ENCODE results near the gene SSNA1. TPM values are rescaled to one million over a fixed set of nuclear protein-coding genes. Genes with fewer than 3 reads are reported as not detected.

The SSNA1 gene
- total and polyA plus RNA-seq, 4 experiments from 2014 or later, result 48.6 to 161 (median 83.1) TPM

GRCh38 chr9:137167277-137167746 is 21.2 kb upstream of the SSNA1 start:
- H3K27me3 ChIP-seq (ENCODE audit: insufficient read depth, low read length), result peaks cover 33% of the 10 kb centered on the region
- Mint-ChIP-seq H3K36me3 (no peaks in the 10 kb centered on the region), H3K4me3 (no peak overlapping the region), H3K27ac (no peak overlapping the region), H3K9me3 (no peaks in the 10 kb centered on the region), H3K4me1 (peaks cover 0 to 4% (median under 1%) of the 10 kb centered on the region in 4 donors), H3K27me3 (peaks cover 18 to 19% of the 10 kb centered on the region in 2 donors)
- H3K9me3 ChIP-seq (ENCODE audit: control insufficient read depth in 1 of 2, low read length in 2 of 2), result no peaks in the 10 kb centered on the region
- no peak overlapping the region for H3K27ac ChIP-seq (ENCODE audit: low read depth, low read length)
- no peak for DNase-seq
- H3K4me1 ChIP-seq (ENCODE audit: insufficient read depth, low read length), result no peaks in the 10 kb centered on the region
- intact Hi-C loops (cut with micrococcal nuclease), result no loop called here
- POLR2A ChIA-PET (ENCODE audit: partially characterized antibody), result interaction anchor here (1.2 kb wide), 1 partner anchor 34 kb away, joined by 3 read pairs; the partner anchor contains the start of gene TPRN
- H3K36me3 ChIP-seq (ENCODE audit: insufficient read depth, low read length), result no peaks in the 10 kb centered on the region
- no peak overlapping the region for H3K4me3 ChIP-seq (ENCODE audit: low read length in 2 of 2)
- CTCF ChIA-PET (ENCODE audit: partially characterized antibody), result no interaction called here

- Mint-ChIP-seq H3K4me1 (peaks cover 0 to 4% (median under 1%) of the 10 kb centered on the region in 4 donors), H3K27ac (no peak overlapping the region), H3K27me3 (peaks cover 17 to 18% of the 10 kb centered on the region in 2 donors), H3K36me3 (no peaks in the 10 kb centered on the region), H3K4me3 (peak overlapping the region in 2 of 8 donors; percentile 21 to 66), H3K9me3 (no peaks in the 10 kb centered on the region)
- POLR2A ChIA-PET (ENCODE audit: partially characterized antibody), result interaction anchor here (0.8 to 1.2 kb wide), 2 partner anchors 33 to 81 kb away, joined by 3 read pairs; partner anchors contain the start of genes MAN1B1 and TPRN
- Histone ChIP-seq H3K36me3 (ENCODE audit: insufficient read depth, low read length) (no peaks in the 10 kb centered on the region), H3K4me1 (ENCODE audit: insufficient read depth, low read length) (no peaks in the 10 kb centered on the region), H3K27me3 (ENCODE audit: insufficient read depth, low read length) (peaks cover 33% of the 10 kb centered on the region), H3K4me3 (ENCODE audit: low read length in 2 of 2) (no peak overlapping the region), H3K27ac (ENCODE audit: low read depth, low read length) (no peak overlapping the region), H3K9me3 (ENCODE audit: control insufficient read depth in 1 of 2, low read length in 2 of 2) (no peaks in the 10 kb centered on the region)
- CTCF ChIA-PET (ENCODE audit: partially characterized antibody), result no interaction called here
- intact Hi-C loops (cut with micrococcal nuclease), result no loop called here
- DNase-seq, result no peak
Observed at GRCh38 chr9:137167747-137168572, 20.5 kb upstream of the SSNA1 start.

GRCh38 chr9:137168573-137168903 is 19.9 kb upstream of the SSNA1 start:
- Histone ChIP-seq H3K4me1 (ENCODE audit: insufficient read depth, low read length) (no peaks in the 10 kb centered on the region), H3K9me3 (ENCODE audit: control insufficient read depth in 1 of 2, low read length in 2 of 2) (no peaks in the 10 kb centered on the region), H3K4me3 (ENCODE audit: low read length in 2 of 2) (no peak overlapping the region), H3K27me3 (ENCODE audit: insufficient read depth, low read length) (peaks cover 33% of the 10 kb centered on the region), H3K27ac (ENCODE audit: low read depth, low read length) (no peak overlapping the region), H3K36me3 (ENCODE audit: insufficient read depth, low read length) (no peaks in the 10 kb centered on the region)
- Mint-ChIP-seq H3K9me3 (no peaks in the 10 kb centered on the region), H3K4me3 (peak overlapping the region in 4 of 8 donors; percentile 8 to 57 (median 56)), H3K27me3 (peaks cover 16 to 17% of the 10 kb centered on the region in 2 donors), H3K36me3 (no peaks in the 10 kb centered on the region), H3K27ac (no peak overlapping the region), H3K4me1 (peaks cover 0 to 5% (median 3%) of the 10 kb centered on the region in 4 donors)
- intact Hi-C loops (cut with micrococcal nuclease), result no loop called here
- no peak for DNase-seq
- POLR2A ChIA-PET (ENCODE audit: partially characterized antibody), result interaction anchor here (1.2 kb wide), 1 partner anchor 32 kb away, joined by 3 read pairs; the partner anchor contains the start of gene TPRN
- CTCF ChIA-PET (ENCODE audit: partially characterized antibody), result no interaction called here

- peaks cover 33% of the 10 kb centered on the region for H3K27me3 ChIP-seq (ENCODE audit: insufficient read depth, low read length)
- no peaks in the 10 kb centered on the region for H3K4me1 ChIP-seq (ENCODE audit: insufficient read depth, low read length)
- intact Hi-C loops (cut with micrococcal nuclease), result no loop called here
- H3K27me3 Mint-ChIP-seq, result peaks cover 14 to 16% of the 10 kb centered on the region in 2 donors
- CTCF ChIA-PET (ENCODE audit: partially characterized antibody), result no interaction called here
- peak overlapping the region in 1 of 2 donors; percentile 14 for H3K4me3 ChIP-seq (ENCODE audit: low read length in 2 of 2)
- DNase-seq, result no peak
- peaks cover 0 to 6% (median 3%) of the 10 kb centered on the region in 4 donors for H3K4me1 Mint-ChIP-seq
- H3K27ac ChIP-seq (ENCODE audit: low read depth, low read length), result no peak overlapping the region
- no peak overlapping the region for H3K27ac Mint-ChIP-seq
- peak overlapping the region in 6 of 8 donors; percentile 43 to 79 (median 62) for H3K4me3 Mint-ChIP-seq
- H3K36me3 ChIP-seq (ENCODE audit: insufficient read depth, low read length), result no peaks in the 10 kb centered on the region
- POLR2A ChIA-PET (ENCODE audit: partially characterized antibody), result no interaction called here
- H3K9me3 ChIP-seq (ENCODE audit: control insufficient read depth in 1 of 2, low read length in 2 of 2), result no peaks in the 10 kb centered on the region
- H3K36me3 Mint-ChIP-seq, result no peaks in the 10 kb centered on the region
- H3K9me3 Mint-ChIP-seq, result no peaks in the 10 kb centered on the region
Observed at GRCh38 chr9:137168904-137169856, 19.3 kb upstream of the SSNA1 start.

GRCh38 chr9:137169896-137170358 is 18.5 kb upstream of the SSNA1 start, which contains the start of gene LRRC26:
LRRC26 (minus strand) TSS chr9:137170051; CDS start chr9:137169943, 108 bp downstream.
- no peaks in the 10 kb centered on the region for H3K36me3 Mint-ChIP-seq
- CTCF ChIA-PET (ENCODE audit: partially characterized antibody), result no interaction called here
- no peaks in the 10 kb centered on the region for H3K9me3 Mint-ChIP-seq
- POLR2A ChIA-PET (ENCODE audit: partially characterized antibody), result no interaction called here
- no peak for DNase-seq
- H3K27ac ChIP-seq (ENCODE audit: low read depth, low read length), result no peak within 1 kb of the TSS
- peak within 1 kb of the TSS in 6 of 8 donors; percentile 43 to 79 (median 62) for H3K4me3 Mint-ChIP-seq
- peaks cover 33% of the 10 kb centered on the region for H3K27me3 ChIP-seq (ENCODE audit: insufficient read depth, low read length)
- H3K36me3 ChIP-seq (ENCODE audit: insufficient read depth, low read length), result no peaks in the 10 kb centered on the region
- no peak within 1 kb of the TSS for H3K27ac Mint-ChIP-seq
- H3K4me3 ChIP-seq (ENCODE audit: low read length in 2 of 2), result peak within 1 kb of the TSS in 1 of 2 donors; percentile 14
- intact Hi-C loops (cut with micrococcal nuclease), result no loop called here
- H3K9me3 ChIP-seq (ENCODE audit: control insufficient read depth in 1 of 2, low read length in 2 of 2), result no peaks in the 10 kb centered on the region
- peaks cover 12 to 15% of the 10 kb centered on the region in 2 donors for H3K27me3 Mint-ChIP-seq
- no peaks in the 10 kb centered on the region for H3K4me1 ChIP-seq (ENCODE audit: insufficient read depth, low read length)
- peaks cover 0 to 6% (median 3%) of the 10 kb centered on the region in 4 donors for H3K4me1 Mint-ChIP-seq

GRCh38 chr9:137170486-137171148 is 17.9 kb upstream of the SSNA1 start:
- H3K9me3 Mint-ChIP-seq, result no peaks in the 10 kb centered on the region
- ChIA-PET POLR2A (ENCODE audit: partially characterized antibody) (interaction anchor here (0.6 kb wide), 1 partner anchor 14 kb away, joined by 3 read pairs; no protein-coding TSS in a partner anchor), CTCF (ENCODE audit: partially characterized antibody) (no interaction called here)
- H3K27ac Mint-ChIP-seq, result no peak overlapping the region
- DNase-seq, result no peak
- Histone ChIP-seq H3K4me3 (ENCODE audit: low read length in 2 of 2) (no peak overlapping the region), H3K27ac (ENCODE audit: low read depth, low read length) (no peak overlapping the region), H3K27me3 (ENCODE audit: insufficient read depth, low read length) (peaks cover 33% of the 10 kb centered on the region), H3K36me3 (ENCODE audit: insufficient read depth, low read length) (no peaks in the 10 kb centered on the region), H3K9me3 (ENCODE audit: control insufficient read depth in 1 of 2, low read length in 2 of 2) (no peaks in the 10 kb centered on the region), H3K4me1 (ENCODE audit: insufficient read depth, low read length) (no peaks in the 10 kb centered on the region)
- peaks cover 12 to 13% of the 10 kb centered on the region in 2 donors for H3K27me3 Mint-ChIP-seq
- no peak overlapping the region for H3K4me3 Mint-ChIP-seq
- peaks cover 0 to 6% (median 3%) of the 10 kb centered on the region in 4 donors for H3K4me1 Mint-ChIP-seq
- H3K36me3 Mint-ChIP-seq, result no peaks in the 10 kb centered on the region
- intact Hi-C loops (cut with micrococcal nuclease), result no loop called here

Data from CD4-positive, alpha-beta memory T cell (primary cell).